Endothelial cell of umbilical vein (primary cell): Measurements from ENCODE around the gene MKNK1. TPM values are rescaled to one million over a fixed set of nuclear protein-coding genes. Genes with fewer than 3 reads are reported as not detected.

ENCODE experiments used
- BruUV-seq: library from RNA; stranded (reverse); fragments of 400-500 nt; replicated peaks from 2 replicates; lab custom pipeline; 2021; lab: Mats Ljungman, UMichigan
- CTCF ChIA-PET: fragments of 300-600, 350-600 bp; sonication (Branson Sonifier 250); formaldehyde crosslinking; loops from one replicate; lab custom pipeline; 2021; ENCODE audit warnings: antibody characterized with exemption, inconsistent platforms; lab: Charles Lee
- POLR2A ChIA-PET: fragments of 300-600, 350-600 bp; sonication (Branson Sonifier 250); formaldehyde crosslinking; loops from one replicate; lab custom pipeline; 2021; ENCODE audit warnings: antibody characterized with exemption, inconsistent platforms; lab: Charles Lee
- DNase-seq: peaks from one replicate; pipeline ENCODE4 v3.0.0-alpha.2; 2011; ENCODE audit warnings: low read depth, low spot score
- FAIRE-seq: peaks from 2 replicates; lab custom pipeline; 2011; peaks lifted over from hg19 to GRCh38; lab: Jason Lieb, UNC
- H2AFZ ChIP-seq: 2 replicates; pipeline ENCODE4 v1.6.0; 2012; ENCODE audit warnings: low read depth, low read length, control low read depth, inconsistent platforms
- H3K27ac ChIP-seq: 2 replicates; pipeline ENCODE4 v1.5.1; 2011; ENCODE audit warnings: low read depth, mild to moderate bottlenecking, control low read depth, low read length, moderate library complexity; ENCODE audit not compliant: insufficient read depth
- H3K27me3 ChIP-seq, 2 experiments: 2 replicates each; pipeline versions ENCODE4 v1.6.0 to v1.6.1; 2011; ENCODE audit warnings: low read length in 2 of 2, mixed read lengths in 1 of 2; ENCODE audit not compliant: control insufficient read depth in 2 of 2, insufficient read depth in 2 of 2
- H3K36me3 ChIP-seq, 2 experiments: 2 replicates in 1 of 2; 3 replicates in 1 of 2; pipeline ENCODE4 v1.5.1; 2011; ENCODE audit warnings: low read length in 2 of 2, mild to moderate bottlenecking in 1 of 2, moderate library complexity in 1 of 2; ENCODE audit not compliant: control insufficient read depth in 2 of 2, insufficient read depth in 2 of 2; ENCODE audit errors: extremely low read depth in 1 of 2
- H3K4me1 ChIP-seq: 3 replicates; pipeline ENCODE4 v1.5.1; 2011; ENCODE audit warnings: mild to moderate bottlenecking, low read length; ENCODE audit not compliant: control insufficient read depth, insufficient read depth; ENCODE audit errors: extremely low read depth
- H3K4me2 ChIP-seq: 2 replicates; pipeline ENCODE4 v1.6.1; 2011; ENCODE audit warnings: low read length, control low read depth, mixed read lengths; ENCODE audit not compliant: insufficient read depth
- H3K4me3 ChIP-seq, 3 experiments: fragments of 200-600 bp in 1 of 3; sonication (generic), shearing (Covaris generic) in 1 of 3; replicated peaks in 1 of 3; 2 replicates each; pipeline ENCODE4 v1.5.1; 2011 to 2016; ENCODE audit warnings: control low read depth in 3 of 3, low read length in 3 of 3, mild to moderate bottlenecking in 2 of 3, inconsistent platforms in 1 of 3, low read depth in 1 of 3, moderate library complexity in 1 of 3; ENCODE audit not compliant: insufficient read depth in 1 of 3
- H3K79me2 ChIP-seq: 2 replicates; pipeline ENCODE4 v1.6.0; 2012; ENCODE audit warnings: low read length, inconsistent platforms; ENCODE audit not compliant: control insufficient read depth, insufficient read depth
- H3K9ac ChIP-seq: replicated peaks from 2 replicates; pipeline ENCODE3; 2011; ENCODE audit warnings: low read length, control low read depth; ENCODE audit not compliant: insufficient read depth; ENCODE audit errors: extremely low read depth
- H3K9me1 ChIP-seq: replicated peaks from 3 replicates; pipeline ENCODE4 v1.6.0; 2011; ENCODE audit warnings: mild to moderate bottlenecking, low read length; ENCODE audit not compliant: control insufficient read depth, insufficient read depth; ENCODE audit errors: extremely low read depth
- H3K9me3 ChIP-seq: replicated peaks from 2 replicates; pipeline ENCODE4 v1.5.1; 2012; ENCODE audit warnings: low read length, inconsistent platforms; ENCODE audit not compliant: control insufficient read depth, insufficient read depth
- H4K20me1 ChIP-seq: replicated peaks from 2 replicates; pipeline ENCODE3; 2011; ENCODE audit warnings: mild to moderate bottlenecking, low read length; ENCODE audit not compliant: control insufficient read depth, insufficient read depth; ENCODE audit errors: extremely low read depth
- FOS ChIP-seq: IDR thresholded peaks from 2 replicates; pipeline ENCODE4 v1.6.1; 2011; ENCODE audit warnings: mild to moderate bottlenecking, low read length, moderate library complexity, borderline replicate concordance; ENCODE audit not compliant: insufficient read depth
- GATA2 ChIP-seq: IDR thresholded peaks from 2 replicates; pipeline ENCODE4 v1.7.0; 2011; ENCODE audit warnings: low read depth, mild to moderate bottlenecking, moderate library complexity, mixed read lengths, low read length; ENCODE audit not compliant: insufficient read length, insufficient read depth
- MAX ChIP-seq: IDR thresholded peaks from 2 replicates; pipeline ENCODE4 v1.6.1; 2011; ENCODE audit not compliant: insufficient read depth, insufficient read length
- MYC ChIP-seq: IDR thresholded peaks from one replicate; pipeline ENCODE4 v1.6.1; 2011; ENCODE audit warnings: mild to moderate bottlenecking, low read depth, low read length
- POLR2AphosphoS5 ChIP-seq: IDR thresholded peaks from 2 replicates; pipeline ENCODE4 v1.6.1; 2012; ENCODE audit warnings: low read depth, mild to moderate bottlenecking, control low read depth, low read length, moderate library complexity; ENCODE audit not compliant: insufficient read depth
- dilution Hi-C: fragments of 300-500 bp; cut with MboI; formaldehyde crosslinking; loops from one replicate; pipeline ENCODE4 v1.15.0; 2019; ENCODE audit warnings: low sequenced_read_pairs; ENCODE audit not compliant: extremely low pct_ligation_motif_present
- intact Hi-C: fragments of 100-400 bp; cut with micrococcal nuclease; formaldehyde crosslinking; loops from one replicate; pipeline ENCODE4 v1.10.0; 2022
- polyA plus RNA-seq, 4 experiments: library from polyadenylated mRNA; depleted of rRNA in 3 of 4; stranded (reverse) in 3 of 4; unstranded in 1 of 4; fragments of >200 nt; gene quantifications; 2 replicates each; pipeline versions ENCODE4 v1.2.1 to v1.2.3, GENCODE V29; 2011 to 2012; ENCODE audit warnings: missing spikeins in 1 of 4
- total RNA-seq: library from RNA; stranded (reverse); gene quantifications from 2 replicates; pipeline ENCODE4 v1.2.3, GENCODE V29; 2021
- TF ChIP-seq, protein P1 (sequence below), 2 donors: IDR thresholded peaks; 1 replicate in 1 of 2; 2 replicates in 1 of 2; pipeline ENCODE4 v1.5.1; 2011; ENCODE audit warnings: low read length in 2 of 2, mild to moderate bottlenecking in 2 of 2, moderate library complexity in 2 of 2, control low read depth in 1 of 2, inconsistent platforms in 1 of 2, low read depth in 1 of 2; ENCODE audit not compliant: insufficient read depth in 1 of 2; ENCODE audit errors: extremely low read depth in 1 of 2

Gene MKNK1
- total and polyA plus RNA-seq, 2 donors (not counting 3 experiments of a cell fraction or from before 2014, with no cell fraction given), result 32.9 to 42.6 TPM

DNA sequence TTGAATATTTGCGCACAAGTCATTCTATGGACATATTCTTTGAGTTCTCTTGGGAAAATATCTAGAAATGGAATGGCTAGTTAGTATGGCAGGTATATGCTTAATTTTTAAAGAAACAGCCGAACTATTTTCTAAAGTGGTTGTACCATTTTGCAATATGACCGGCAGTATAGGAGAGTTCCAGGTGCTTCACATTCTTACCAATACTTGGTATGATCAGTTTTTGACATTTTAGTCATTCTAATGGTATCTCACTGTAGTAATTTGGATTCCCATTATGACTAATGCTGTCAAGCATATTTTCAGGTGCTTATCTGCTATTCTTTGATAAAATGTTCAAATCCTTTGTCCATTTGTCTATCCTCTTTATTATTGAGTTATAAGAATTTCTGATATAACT, 43.5 kb upstream of the MKNK1 start:
- no peaks in the 10 kb centered on the region for H3K9me3 ChIP-seq
- no TSS peak for BruUV-seq
- H4K20me1 ChIP-seq, result no peaks in the 10 kb centered on the region
- CTCF ChIA-PET, result no interaction called here
- no peak overlapping the region for H3K27ac ChIP-seq
- H3K4me3 ChIP-seq, result no peak overlapping the region
- H3K9ac ChIP-seq, result no peak overlapping the region
- H3K9me1 ChIP-seq, result no peaks in the 10 kb centered on the region
- H3K36me3 ChIP-seq, result peaks cover 2 to 3% of the 10 kb centered on the region in 2 experiments
- no peak overlapping the region for H3K4me2 ChIP-seq
- H3K4me1 ChIP-seq, result no peaks in the 10 kb centered on the region
- DNase-seq (no peak), FAIRE-seq (no peak)
- H3K79me2 ChIP-seq, result no peaks in the 10 kb centered on the region
- TF ChIP-seq POLR2AphosphoS5, result no peak
- TF ChIP-seq FOS, result no peak
- TF ChIP-seq, protein P1, sequence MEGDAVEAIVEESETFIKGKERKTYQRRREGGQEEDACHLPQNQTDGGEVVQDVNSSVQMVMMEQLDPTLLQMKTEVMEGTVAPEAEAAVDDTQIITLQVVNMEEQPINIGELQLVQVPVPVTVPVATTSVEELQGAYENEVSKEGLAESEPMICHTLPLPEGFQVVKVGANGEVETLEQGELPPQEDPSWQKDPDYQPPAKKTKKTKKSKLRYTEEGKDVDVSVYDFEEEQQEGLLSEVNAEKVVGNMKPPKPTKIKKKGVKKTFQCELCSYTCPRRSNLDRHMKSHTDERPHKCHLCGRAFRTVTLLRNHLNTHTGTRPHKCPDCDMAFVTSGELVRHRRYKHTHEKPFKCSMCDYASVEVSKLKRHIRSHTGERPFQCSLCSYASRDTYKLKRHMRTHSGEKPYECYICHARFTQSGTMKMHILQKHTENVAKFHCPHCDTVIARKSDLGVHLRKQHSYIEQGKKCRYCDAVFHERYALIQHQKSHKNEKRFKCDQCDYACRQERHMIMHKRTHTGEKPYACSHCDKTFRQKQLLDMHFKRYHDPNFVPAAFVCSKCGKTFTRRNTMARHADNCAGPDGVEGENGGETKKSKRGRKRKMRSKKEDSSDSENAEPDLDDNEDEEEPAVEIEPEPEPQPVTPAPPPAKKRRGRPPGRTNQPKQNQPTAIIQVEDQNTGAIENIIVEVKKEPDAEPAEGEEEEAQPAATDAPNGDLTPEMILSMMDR (IDR thresholded peaks at IDR 0.05; ENCODE audit: extremely low read depth in 1 of 2, insufficient read depth in 1 of 2, low read depth in 1 of 2, low read length in 2 of 2), result no peak
- TF ChIP-seq MYC, result no peak
- TF ChIP-seq MAX, result no peak
- no peak for TF ChIP-seq GATA2
- dilution Hi-C loops (no loop called here), intact Hi-C loops (no loop called here)
- H2AFZ ChIP-seq, result no peak overlapping the region
- no peaks in the 10 kb centered on the region for H3K27me3 ChIP-seq
- POLR2A ChIA-PET, result no interaction called here

DNA sequence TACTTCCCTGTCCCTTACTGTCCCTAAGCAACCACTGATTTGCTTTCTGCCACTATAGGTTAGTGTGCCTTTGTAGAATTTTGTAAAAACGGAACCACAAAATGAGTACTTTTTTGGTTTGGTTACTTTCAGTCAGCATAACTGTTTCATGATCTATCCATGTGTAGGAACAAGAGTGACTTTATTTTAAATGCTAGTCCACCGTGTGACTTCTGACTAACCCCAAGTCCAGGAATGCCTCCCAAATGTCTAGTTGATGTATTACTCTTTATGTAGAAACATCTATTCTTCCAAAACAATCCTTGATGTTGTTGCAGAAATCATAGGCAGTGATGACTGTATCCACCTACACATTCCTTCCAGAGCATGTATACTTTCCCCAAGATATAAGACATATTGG, 42.8 kb upstream of the MKNK1 start:
- dilution Hi-C loops (no loop called here), intact Hi-C loops (no loop called here)
- H3K9ac ChIP-seq, result no peak overlapping the region
- DNase-seq (no peak), FAIRE-seq (no peak)
- no peak overlapping the region for H3K4me3 ChIP-seq
- no peak overlapping the region for H3K27ac ChIP-seq
- BruUV-seq, result no TSS peak
- no peaks in the 10 kb centered on the region for H3K9me1 ChIP-seq
- H3K36me3 ChIP-seq, result peaks cover 2 to 6% of the 10 kb centered on the region in 2 experiments
- ChIA-PET POLR2A (no interaction called here), CTCF (no interaction called here)
- no peak overlapping the region for H2AFZ ChIP-seq
- no peaks in the 10 kb centered on the region for H3K4me1 ChIP-seq
- TF ChIP-seq, protein P1 (IDR thresholded peaks at IDR 0.05; ENCODE audit: extremely low read depth in 1 of 2, insufficient read depth in 1 of 2, low read depth in 1 of 2, low read length in 2 of 2), result no peak
- TF ChIP-seq POLR2AphosphoS5, result no peak
- no peaks in the 10 kb centered on the region for H4K20me1 ChIP-seq
- H3K9me3 ChIP-seq, result no peaks in the 10 kb centered on the region
- H3K4me2 ChIP-seq, result no peak overlapping the region
- no peaks in the 10 kb centered on the region for H3K79me2 ChIP-seq
- no peaks in the 10 kb centered on the region for H3K27me3 ChIP-seq
